Activated CD4-positive, CD25-positive, alpha-beta regulatory T cell treated with anti-CD3 and anti-CD28 coated beads, Interleukin-2, amount 50 U/mL, for 16 hours (primary cell): ENCODE results near the gene COL27A1.

Experiments used
- DNase-seq: peaks from one replicate; pipeline ENCODE4 v3.0.0-alpha.2; 2020; ENCODE audit warnings: low read depth, low spot score

The COL27A1 gene

DNA sequence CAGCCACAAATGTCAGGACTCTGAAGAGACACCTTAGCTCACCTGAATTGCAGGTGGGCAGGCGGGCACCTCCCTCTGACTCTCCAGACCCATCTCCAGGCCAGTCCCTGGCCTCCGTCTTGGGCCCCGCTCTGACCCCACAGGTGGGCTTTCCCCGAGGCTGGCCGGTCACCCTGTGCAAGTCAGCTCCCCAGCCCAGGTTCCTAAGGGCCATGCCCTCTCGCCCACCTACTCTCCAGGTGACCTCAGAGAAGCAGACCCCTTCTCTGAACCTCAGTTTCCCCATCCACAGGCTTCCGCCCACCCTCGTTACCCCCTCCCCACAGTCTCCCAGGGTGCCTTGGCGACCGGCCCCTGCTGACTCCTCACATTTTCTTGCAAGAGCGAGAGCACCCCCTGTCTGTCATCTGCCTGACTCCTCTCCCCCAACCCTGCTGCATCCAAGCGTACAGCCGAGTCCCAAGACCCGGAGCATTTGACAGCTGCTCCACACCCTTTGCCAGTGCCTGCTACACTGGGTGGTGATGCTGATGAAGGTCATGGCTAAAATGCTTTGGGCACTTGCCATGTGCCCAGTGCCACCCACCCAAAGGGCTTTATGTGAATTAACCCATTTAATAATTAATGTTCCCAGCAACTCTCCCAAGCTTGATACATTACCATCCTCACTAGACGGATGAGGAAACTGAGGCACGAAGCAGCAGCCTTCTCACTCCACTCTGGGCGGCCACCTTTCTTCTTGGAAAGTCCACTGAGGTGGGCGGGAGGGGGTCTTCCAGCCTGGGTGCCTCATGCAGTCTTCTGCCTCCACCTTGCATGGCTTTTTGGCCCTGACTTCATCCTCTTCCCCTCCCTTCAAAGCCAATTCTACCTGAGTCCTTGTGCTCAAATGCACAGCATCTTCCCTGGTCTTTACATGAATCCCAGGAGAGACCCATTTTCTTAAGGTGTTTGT is 116.5 kb downstream of the COL27A1 start:
- no peak for DNase-seq

DNA sequence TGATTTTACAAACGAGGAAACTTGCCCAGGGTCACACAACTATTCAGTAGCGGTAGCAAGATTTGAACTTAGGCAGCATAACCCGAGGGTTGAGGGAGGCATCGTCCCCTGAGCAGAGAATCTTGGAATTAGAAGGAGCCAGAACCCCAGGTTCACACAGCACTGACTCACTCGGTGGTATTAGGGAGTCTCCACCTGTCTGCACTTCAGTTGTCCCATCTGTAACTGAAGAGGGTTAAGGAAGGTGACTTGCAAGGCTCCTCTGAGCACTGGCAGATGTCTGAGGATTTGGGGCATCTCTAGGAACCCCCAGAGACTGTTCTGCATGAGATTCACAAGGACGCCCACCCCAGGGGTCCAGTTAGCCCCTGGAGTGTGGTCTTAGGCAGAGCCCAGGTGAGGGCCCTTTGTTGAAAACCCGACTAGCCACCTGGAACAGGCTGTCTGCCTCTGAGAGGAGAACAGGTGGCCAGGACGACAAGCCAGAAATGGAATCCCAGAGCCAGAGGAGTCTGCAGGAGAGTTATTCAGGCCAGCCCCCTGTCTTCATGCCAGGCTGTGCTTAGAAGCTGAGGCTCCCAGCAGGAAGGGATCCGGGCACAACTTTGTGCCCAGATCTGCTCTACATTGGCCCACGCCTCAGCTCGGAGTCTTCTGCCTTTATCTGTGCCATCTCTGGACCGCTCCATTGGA is 117.5 kb downstream of the COL27A1 start:
- DNase-seq = no peak

DNA sequence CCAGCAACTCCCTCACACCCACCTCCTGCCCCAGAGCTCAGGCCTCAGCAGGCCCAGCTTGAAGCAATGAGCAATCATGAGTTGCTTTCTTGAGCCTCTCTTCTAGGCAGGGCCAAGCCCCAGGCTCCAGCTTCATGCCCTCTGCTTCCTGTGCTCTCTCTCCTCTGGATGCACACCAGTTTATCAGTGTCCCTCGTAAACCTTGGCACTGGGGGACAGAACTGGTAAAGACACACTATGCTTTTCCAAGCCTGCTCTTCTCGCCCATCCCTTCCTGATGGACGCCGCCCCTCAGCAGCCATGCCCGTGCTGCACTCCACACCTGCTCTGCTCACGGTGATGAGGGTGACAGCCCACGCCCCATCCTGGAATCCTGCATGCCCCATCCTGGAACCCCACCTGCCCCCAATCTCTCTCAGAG is 118.1 kb downstream of the COL27A1 start:
- no peak for DNase-seq

DNA sequence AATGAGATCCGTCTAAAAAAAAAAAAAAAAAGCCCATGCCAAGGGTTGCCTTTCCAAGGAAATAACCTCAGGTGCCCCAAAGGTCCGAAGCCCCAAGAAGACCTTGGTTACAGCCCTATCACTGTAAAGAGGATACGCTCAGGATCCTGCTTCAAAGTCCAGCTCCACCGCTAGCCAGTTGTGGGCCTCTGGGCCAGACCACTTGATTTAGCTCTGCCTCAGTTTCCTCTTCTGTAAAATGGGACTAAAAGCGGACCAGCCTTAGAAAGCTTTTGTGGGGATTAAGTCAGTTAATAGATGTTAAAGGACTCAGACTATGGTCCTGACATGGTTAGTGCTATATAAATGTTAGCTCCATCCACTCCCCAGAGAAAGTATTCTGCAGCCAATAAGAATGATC is 118.9 kb downstream of the COL27A1 start:
- DNase-seq = no peak

DNA sequence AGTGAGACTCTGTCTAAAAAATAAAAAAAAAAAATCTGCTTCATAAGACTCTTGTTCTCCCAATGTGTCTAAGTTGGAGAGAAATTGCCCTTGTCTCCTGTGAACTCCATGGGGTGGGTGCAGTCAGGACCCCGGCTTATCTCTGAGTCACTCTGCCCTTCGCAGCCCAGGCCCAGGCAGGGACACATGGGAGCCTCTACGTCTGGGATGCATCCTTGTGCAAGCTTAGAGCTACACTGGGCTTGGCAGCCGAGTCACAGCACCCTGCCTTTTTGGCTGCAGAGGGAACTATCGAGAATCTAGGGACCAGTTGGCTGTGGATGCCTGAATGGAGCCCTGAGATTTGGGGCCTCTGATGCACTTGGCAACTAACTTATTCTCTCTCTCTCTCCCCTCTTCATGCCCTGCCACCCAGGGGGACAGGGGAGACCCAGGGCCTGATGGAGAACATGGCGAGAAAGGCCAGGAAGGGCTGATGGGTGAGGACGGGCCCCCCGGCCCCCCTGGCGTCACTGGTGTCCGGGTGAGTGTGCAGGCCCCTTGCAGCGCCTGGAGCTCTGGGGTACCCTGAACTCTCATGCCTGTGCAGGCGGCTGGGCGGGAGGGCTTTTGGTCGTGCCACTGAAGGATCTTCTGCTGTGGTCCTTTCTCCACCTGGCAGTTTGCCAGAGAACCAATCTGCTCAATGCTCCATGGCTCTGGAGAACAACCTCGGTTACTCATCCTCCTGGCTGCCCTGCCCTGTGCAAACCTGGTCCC is 120.1 kb downstream of the COL27A1 start:
- DNase-seq = no peak

DNA sequence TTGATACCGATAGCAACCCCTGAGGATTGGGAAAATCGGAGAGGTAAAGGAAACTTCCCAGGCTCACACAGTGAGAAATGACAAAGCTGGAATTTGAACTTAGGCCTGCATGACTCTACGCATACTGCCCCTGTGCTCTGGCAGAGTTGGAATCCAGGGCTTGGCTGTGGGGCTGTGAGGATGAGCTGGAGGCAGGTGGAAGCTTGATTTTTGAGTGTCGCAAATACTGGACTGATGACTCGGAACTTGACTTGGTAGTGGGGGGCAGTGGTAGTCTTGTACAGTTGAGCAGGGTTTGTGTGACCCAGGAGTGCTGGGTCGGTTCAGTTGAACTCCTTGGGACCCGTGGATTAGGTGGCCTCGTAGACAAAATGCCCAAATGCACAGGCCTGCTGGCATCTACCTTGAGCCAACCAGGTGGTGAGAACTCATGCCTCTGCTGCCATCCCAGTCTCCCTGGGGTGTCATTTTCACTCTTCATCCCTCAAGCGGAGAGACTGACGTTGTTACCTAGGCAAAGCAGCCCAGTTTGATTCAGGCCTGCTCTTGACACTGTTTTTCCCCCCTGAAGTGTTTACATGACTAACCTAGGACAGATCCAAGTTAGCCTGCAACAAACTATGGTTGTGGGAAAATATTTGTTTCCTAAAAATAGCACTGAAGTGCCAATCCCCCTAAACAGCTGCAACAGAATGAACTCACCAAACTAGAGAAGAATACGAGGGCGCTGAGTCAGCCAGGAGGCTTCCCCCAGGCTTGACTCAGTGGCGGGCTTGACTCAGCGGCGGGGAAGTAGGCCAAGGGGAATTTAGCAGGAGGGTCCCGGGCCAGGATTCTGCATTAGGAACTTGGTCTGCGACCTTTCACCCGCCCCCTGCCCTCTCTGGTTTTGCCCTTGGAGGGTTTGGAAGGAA is 121.8 kb downstream of the COL27A1 start:
- no peak for DNase-seq

DNA sequence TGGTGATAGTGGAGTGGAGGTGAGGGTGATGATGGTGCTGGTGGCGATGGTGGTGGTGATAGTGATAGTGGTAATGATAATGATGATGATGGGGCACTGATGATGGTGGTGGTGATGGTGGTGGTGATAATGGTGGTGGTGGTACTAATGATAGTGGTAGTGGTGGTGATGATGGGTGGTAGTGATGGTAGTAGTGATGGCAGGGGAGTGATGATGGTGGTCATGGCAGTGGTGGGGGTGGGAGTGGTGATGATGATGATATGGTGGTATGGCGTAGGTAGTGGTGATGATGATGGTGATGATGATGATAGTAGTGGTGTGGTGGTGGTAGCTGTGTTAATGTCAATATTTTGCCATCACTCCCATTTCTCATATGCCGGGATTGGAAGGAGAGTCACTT is 123.0 kb downstream of the COL27A1 start:
- no peak for DNase-seq

DNA sequence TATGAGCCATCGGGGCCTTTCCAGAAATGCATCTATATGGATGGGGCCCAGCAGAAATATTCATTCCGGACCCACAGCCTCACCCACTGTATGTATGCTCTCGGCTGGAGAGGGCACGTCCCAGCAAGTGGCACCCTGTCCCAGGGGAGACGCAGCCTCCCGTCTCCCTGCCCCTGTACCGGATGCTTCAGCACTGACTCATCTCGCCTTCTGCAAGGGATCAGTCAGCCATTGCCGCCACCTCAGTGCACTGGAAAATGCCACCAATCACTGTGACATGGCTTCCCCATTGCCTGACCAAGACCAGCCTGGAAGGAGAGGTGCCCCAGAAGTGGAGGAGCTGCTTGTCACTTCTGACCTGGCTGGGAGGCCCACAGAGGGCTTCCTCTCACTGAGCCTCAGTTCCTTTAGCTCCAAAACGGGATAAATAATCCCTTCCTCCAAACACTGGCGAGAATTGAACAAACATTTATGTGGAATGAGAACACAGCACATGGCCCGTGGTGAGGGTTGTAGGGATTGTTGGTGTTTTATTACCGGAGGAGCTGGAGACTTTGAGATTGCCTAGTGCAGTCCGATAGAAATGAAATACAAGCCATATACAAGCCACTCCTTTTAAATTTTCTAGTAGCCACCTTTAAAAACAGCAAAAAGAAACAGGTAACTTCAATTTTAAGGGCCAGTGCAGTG is 123.7 kb downstream of the COL27A1 start:
- no peak for DNase-seq

DNA sequence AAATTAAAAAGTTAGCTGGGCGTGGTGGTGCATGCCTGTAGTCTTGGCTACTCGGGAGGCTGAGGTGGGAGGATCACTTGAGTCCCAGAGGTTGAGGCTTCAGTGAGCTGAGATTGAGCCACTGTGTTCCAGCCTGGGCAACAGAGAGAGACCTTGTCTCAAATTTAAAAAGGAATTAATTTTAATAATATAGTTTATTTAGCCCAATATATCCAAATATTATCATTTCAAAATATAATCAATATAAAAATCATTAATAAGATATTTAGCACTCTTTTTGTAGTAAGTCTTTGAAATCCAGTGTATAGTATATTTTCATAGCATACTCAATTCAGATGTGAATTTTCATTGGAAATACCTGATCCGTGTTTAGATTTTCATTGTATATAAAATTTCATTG is 124.4 kb downstream of the COL27A1 start:
- no peak for DNase-seq

DNA sequence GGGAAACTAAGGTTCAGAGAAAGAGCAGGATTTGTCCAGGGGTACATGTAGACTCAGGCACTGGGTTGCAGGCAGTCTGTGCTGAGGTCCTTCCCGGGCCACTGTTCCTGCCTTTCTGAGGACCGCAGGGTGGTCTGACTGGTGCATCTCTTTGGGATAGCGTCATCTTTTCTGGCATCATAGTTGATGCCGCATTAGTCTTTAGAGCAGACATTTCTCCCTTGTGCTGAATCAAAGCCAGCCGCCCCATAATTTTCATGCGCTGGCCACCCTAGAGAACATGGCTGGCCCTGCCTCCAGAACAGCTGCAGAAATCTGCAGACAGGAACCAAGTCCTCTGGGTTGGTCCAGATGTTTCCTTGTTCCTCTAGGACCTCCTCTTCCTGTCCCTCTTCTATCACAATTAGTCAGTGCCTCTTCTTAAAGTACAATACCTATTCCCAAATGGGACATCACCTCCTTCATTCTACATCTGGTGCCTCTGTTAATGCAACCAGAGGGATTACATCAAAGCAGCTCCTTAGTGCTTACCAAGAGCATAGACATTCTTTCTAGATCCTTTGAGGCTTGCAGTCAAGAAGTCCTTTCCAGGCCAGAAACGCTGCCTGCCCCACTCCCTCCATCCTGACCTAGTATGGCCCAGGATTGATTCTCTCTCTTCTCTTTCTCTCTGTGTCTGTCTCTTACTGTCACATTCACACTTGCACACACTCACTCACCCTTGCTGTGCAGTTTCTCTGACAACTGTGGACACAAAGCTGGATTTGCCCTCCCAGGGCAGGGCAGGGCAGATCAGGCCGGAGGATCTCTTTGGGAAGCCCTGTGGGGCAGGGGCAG is 125.5 kb downstream of the COL27A1 start:
- DNase-seq = no peak

DNA sequence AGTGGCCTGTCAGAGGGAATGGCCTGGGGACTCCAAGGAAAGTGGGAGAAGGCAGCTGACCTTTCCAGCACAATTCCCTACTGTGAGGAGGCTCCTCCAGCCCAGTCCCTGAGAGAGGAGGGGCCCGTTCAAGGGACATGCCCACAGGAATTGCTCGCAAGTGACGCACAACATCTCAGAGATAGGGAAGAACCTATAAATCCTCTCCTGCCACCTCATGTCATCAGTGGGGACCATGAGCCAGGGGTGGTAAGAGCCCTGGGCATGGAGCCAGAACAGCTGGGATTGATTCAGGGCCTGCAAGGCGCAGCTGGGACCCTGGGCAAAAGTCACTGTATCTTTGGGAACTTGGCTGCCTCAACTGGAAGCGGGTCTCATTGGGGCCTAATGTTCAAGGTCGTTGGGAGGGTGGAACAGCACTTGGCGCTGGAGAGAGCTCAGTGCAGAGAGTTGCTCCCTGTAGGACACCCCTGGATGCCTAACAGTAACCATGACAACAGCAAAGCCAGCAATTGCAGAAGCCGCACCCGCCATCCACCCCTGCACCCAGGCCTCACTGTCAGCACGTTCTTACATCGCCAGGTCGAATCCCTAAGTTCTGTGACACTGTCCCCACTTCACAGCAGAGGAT is 126.3 kb downstream of the COL27A1 start:
- DNase-seq = no peak

DNA sequence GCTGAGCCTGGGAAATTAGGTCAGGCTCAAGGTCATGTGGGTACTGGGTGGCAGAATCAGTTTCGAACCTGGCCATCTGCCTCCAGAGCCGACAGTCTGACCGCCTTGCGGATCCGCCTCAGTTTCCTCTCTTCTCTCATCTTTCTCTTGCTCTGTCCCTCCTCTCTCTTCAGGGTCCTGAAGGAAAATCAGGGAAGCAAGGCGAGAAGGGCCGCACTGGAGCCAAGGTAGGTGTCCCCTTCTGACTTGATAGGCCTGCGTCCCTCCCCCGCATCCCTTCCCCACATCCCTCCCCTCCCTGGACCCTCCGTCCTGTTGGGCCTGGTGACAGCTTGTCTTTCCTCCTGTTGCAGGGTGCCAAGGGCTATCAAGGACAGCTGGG is 126.8 kb downstream of the COL27A1 start:
- no peak for DNase-seq

DNA sequence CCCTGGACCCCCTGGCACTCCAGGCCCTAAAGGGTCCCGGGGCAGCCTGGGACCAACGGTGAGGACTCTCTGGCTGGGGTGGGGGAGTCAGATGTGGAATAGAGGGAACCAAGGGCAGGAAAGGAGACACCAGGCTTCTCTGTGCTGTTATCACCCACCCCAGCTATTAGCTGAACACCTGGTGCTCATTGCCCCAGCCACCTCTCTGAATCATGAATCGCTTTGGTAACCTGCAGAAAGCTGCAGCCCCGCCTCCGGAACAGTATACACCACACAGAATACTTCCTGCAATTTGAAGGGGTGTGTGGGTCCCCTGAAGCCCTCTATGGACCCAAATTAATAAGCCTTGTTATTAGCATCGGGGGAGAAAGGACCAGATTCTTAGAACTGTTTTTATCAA is 127.2 kb downstream of the COL27A1 start:
- DNase-seq = no peak

DNA sequence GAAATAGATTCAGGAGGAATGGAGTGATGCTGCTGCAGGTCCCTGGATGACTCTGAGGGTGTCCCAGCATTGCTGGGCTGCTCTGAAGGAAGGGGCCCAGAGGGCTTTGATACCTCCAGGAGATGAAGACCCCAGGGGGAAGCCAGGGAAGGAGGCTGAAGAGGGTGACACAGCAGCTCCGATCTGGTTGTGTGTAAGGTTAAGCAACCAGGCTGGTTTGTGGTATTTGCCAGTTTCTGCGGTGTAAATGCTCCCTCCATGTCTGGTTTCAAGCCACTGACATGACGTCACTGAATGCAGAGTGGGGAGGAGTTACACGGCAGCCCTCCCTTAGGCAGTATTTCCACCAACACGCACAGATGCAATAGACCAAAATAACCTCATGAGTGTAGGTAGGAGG is 127.6 kb downstream of the COL27A1 start:
- no peak for DNase-seq

DNA sequence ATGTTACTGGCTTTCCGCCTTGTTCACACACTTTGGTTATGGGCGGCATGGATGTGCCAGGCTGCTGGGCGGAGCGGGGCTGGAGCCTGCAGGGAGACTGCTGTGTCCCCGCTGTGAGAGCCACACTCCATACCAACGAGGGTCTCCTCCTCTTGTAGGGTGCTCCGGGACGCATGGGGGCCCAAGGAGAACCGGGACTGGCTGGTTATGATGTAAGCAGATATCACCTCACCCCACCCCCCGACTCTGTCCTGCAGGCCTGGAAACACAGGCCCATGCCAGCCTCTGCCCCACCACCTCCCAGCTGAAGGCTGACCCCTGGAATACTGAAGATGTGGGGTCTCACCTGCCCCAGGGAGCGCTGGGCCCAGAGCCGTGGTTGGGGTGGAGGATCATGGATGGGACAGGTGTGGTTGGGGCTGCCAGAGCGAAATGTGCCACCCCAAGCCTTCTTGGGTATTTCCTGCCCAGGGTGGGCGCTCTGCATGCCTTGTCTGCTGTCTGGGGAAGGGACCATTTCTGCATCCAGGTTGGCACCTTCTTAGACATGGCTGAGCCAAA is 128.3 kb downstream of the COL27A1 start:
- no peak for DNase-seq

DNA sequence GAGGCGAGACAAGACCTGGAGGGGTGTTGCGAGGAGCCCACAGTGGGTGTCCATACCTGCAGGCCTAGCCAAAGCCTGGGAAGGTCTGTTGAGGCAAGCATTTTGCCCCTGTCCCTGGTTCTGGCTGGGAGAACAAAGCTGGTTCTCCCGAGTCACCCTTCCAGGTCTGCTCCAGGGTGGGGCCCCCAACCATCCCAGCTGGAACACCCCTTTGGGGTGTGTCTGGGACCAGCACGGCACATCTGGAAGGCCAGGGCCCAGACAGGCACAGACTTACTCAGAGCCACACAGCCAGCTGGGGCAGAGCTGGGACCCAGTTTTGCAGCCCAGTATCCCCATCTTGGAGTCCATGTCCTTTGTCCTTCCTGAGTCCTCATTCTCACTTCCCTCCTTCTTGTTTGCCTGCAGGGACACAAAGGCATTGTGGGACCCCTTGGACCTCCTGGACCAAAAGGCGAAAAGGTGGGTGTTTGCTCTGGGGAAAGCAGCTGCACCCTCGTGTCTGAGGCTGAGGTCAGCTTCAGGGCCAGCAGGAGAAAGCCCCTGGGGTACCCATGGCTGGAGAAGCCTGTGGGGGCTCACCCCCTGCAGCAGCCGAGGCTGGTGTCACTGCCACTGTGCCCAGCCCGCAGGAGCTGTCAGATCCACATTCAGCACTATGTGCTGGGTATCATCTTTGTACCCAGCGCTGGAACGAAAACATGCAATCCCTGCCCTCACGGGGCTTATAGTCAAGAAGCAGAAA is 129.2 kb downstream of the COL27A1 start:
- no peak for DNase-seq

DNA sequence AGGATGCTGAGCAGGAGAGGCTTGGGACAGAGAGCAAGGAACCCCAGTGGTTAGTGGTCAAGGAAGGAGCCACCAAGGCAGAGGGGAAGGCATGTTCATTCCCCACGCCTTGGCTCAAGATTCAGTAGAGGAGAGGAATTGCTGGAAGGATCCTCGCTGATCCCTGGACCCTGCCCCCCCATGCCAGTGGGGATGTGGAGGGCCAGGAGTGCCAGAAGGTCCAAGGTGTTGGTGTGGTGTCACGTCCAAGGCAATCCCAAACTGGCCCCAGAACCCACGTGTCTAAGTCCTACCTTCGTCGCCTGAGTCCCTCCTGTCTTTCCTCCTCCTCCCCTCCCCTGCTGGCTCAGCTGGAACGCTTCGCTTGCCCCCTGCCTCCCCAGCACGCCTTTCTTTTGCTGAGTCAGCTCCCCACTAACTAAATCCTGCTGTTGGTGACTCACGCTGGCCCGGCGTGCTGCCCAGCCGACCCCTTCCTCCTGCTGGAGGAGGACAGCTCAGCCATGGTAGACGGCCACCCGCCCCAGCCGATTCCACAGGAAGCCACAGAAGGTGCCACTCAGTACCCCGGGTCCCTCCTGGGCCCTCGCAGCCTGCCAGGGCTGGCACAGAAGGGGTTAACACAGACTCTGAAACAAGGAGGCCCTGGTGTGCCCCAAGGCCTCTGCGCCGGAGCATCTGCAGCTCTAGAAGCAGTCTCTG is 130.0 kb downstream of the COL27A1 start:
- DNase-seq = no peak
